ENCODE measurements around the gene TRIM40. TPM values are rescaled to one million over a fixed set of nuclear protein-coding genes. Genes with fewer than 3 reads are reported as not detected.
"Not testable (repeated sequence)": the region's sequence is repeated elsewhere in the genome, so short reads cannot be mapped to it uniquely, and the experiment has no call there.

TRIM40 gene
- total RNA-seq, 1 donor from 2014 or later: not detected

DNA sequence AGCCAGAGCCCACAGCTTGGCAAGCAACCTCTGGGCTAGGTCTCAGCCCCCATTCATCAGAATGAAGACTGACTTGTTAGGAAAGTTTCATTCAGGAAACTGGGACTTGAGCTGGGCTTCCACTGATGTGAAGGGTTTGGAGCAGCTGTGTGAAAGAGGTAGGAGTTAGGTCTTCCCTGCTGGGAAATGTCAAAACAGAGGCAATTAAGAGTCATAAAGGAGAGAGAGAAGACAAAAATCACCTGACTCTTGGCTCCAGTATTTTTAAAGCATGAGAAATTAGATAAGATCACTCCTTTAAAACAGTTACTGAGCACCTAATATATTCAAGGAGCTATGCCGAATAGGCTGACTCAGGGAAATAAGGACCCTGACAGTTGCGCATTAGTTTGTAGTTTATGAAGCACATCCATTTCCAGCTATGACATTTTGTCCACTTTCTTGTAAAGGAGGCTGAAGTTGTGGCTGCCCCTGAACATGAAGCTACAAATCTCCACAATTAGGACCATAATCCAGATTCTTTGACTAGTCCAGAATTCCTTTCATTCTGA is 3.9 kb upstream of the TRIM40 start:
- intact Hi-C loops (cut with micrococcal nuclease): loop anchor here (1.0 kb wide), 4 partner anchors 29 to 394 kb away; no protein-coding TSS in a partner anchor
- Mint-ChIP-seq H3K36me3 (ENCODE audit: low read depth) (no peaks in the 10 kb centered on the region), H3K27ac (no peak overlapping the region), H3K4me3 (no peak overlapping the region), H3K4me1 (peaks cover 15% of the 10 kb centered on the region), H3K9me3 (no peaks in the 10 kb centered on the region), H3K27me3 (peaks cover 61% of the 10 kb centered on the region)
- ATAC-seq (ENCODE audit: low read depth): no peak
- no peak for DNase-seq
- ChIA-PET CTCF (interaction anchor here (0.9 to 5.5 kb wide), 10 partner anchors 10 to 394 kb away, joined by 3 to 138 read pairs (median 5); no protein-coding TSS in a partner anchor), POLR2A (interaction anchor here (1.1 kb wide), 1 partner anchor 29 kb away, joined by 5 read pairs; no protein-coding TSS in a partner anchor)
- TF ChIP-seq, protein P1, sequence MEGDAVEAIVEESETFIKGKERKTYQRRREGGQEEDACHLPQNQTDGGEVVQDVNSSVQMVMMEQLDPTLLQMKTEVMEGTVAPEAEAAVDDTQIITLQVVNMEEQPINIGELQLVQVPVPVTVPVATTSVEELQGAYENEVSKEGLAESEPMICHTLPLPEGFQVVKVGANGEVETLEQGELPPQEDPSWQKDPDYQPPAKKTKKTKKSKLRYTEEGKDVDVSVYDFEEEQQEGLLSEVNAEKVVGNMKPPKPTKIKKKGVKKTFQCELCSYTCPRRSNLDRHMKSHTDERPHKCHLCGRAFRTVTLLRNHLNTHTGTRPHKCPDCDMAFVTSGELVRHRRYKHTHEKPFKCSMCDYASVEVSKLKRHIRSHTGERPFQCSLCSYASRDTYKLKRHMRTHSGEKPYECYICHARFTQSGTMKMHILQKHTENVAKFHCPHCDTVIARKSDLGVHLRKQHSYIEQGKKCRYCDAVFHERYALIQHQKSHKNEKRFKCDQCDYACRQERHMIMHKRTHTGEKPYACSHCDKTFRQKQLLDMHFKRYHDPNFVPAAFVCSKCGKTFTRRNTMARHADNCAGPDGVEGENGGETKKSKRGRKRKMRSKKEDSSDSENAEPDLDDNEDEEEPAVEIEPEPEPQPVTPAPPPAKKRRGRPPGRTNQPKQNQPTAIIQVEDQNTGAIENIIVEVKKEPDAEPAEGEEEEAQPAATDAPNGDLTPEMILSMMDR (IDR thresholded peaks at IDR 0.05): no peak

DNA sequence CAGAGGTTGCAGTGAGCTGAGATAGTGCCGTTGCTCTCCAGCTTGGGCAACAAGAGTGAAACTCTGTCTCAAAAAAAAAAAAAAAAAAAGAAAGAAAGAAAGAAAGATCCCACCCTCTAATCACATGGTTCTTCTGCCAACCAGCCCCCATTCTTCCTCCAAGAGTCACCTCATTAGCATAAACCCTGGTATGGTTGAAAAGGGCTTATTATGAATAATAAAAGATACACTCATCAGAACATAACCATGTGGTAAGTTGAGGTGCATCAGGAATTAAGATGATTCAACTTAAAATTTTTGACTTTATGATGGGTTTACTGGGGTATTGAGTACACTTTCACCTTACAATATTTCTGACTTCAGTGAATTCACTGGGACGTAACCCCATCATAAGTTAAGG is 793 bp upstream of the TRIM40 start:
- Mint-ChIP-seq H3K27ac (no peak overlapping the region), H3K36me3 (ENCODE audit: low read depth) (no peaks in the 10 kb centered on the region), H3K4me3 (no peak overlapping the region), H3K9me3 (no peaks in the 10 kb centered on the region), H3K27me3 (peaks cover 47% of the 10 kb centered on the region), H3K4me1 (peaks cover 6% of the 10 kb centered on the region)
- CTCF ChIA-PET: interaction anchor here (1.1 kb wide), 1 partner anchor 218 kb away, joined by 3 read pairs; no protein-coding TSS in a partner anchor
- TF ChIP-seq, protein P1 (IDR thresholded peaks at IDR 0.05): no peak
- DNase-seq: no peak
- intact Hi-C loops (cut with micrococcal nuclease): no loop called here
- POLR2A ChIA-PET: no interaction called here
- ATAC-seq (ENCODE audit: low read depth): no peak

DNA sequence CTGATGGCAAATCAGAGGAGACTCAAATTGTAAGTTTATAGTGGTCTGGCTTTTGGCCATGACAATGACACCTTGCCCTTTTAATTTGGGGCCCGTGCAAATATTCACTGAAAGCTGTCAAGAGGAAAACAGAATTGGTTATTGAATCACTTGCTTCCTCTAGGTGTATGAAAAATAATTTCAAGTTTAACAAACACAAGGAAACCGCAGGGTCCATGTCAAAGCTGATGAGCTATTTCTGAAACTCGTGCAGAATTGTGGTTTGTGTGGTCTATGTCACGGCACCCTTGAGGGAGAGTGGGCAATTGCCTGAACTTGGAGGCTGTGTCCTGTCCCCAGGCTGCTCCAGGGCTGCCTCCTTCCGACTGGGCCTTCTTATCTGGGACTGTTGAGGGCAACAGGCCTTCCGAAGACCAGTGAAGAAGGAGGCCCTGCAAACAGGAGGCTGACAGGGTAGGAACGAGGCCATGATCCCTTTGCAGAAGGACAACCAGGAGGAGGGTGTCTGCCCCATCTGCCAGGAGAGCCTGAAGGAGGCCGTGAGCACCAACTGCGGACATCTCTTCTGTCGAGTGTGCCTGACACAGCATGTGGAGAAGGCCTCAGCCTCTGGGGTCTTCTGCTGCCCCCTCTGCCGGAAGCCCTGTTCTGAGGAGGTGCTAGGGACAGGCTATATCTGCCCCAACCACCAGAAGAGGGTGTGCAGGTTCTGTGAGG is 788 bp downstream of the TRIM40 start:
- Mint-ChIP-seq H3K27ac (no peak overlapping the region), H3K4me3 (no peak overlapping the region), H3K36me3 (ENCODE audit: low read depth) (no peaks in the 10 kb centered on the region), H3K9me3 (no peaks in the 10 kb centered on the region), H3K4me1 (no peaks in the 10 kb centered on the region), H3K27me3 (peaks cover 42% of the 10 kb centered on the region)
- intact Hi-C loops (cut with micrococcal nuclease): no loop called here
- TF ChIP-seq, protein P1 (IDR thresholded peaks at IDR 0.05): no peak
- no peak for ATAC-seq (ENCODE audit: low read depth)
- POLR2A ChIA-PET: interaction anchor here (0.5 kb wide), 1 partner anchor 722 kb away, joined by 5 read pairs; no protein-coding TSS in a partner anchor
- no peak for DNase-seq
- CTCF ChIA-PET: no interaction called here

DNA sequence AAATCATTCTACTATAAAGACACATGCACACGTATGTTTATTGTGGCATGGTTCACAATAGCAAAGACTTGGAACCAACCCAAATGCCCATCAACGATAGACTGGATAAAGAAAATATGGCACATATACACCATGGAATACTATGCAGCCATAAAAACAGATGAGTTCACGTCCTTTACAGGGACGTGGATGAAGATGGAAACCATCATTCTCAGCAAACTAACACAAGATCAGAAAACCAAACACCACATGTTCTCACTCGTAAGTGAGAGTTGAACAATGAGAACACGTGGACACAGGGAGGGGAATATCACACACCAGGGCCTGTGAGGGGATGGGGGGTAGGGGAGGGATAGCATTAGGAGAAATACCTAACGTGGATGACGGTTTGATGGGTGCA is 4.3 kb downstream of the TRIM40 start:
- H3K4me3 Mint-ChIP-seq; H3K9me3 Mint-ChIP-seq; POLR2A ChIA-PET; H3K27ac Mint-ChIP-seq; H3K4me1 Mint-ChIP-seq; ATAC-seq (ENCODE audit: low read depth); intact Hi-C loops (cut with micrococcal nuclease); DNase-seq; CTCF ChIA-PET; H3K36me3 Mint-ChIP-seq (ENCODE audit: low read depth): not testable (repeated sequence)
- peaks cover 47% of the 10 kb centered on the region for H3K27me3 Mint-ChIP-seq

DNA sequence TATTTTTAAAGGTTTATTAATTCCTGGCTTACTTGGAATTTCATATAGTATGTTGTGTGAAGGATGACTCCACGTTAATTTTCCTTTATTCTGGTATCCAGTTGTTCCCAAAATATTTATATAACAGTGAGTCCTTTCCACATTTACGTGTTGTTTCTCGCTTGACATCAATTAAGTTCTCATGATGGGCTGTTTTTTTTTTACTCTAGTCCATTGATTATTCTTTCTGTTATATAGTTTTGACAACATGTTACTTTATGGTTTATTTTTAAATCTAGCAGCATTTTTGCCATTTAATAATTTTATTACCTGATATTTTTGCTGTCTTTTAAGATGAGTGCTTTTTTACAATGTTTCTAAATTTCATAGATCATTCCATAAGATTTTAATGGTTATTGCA is 6.7 kb downstream of the TRIM40 start:
- TF ChIP-seq, protein P1 (IDR thresholded peaks at IDR 0.05): no peak
- ATAC-seq (ENCODE audit: low read depth) (no peak), DNase-seq (no peak)
- ChIA-PET CTCF (interaction anchor here (1.1 kb wide), 1 partner anchor 39 kb away, joined by 3 read pairs; no protein-coding TSS in a partner anchor), POLR2A (no interaction called here)
- Mint-ChIP-seq H3K27ac (no peak overlapping the region), H3K36me3 (ENCODE audit: low read depth) (no peaks in the 10 kb centered on the region), H3K4me1 (no peaks in the 10 kb centered on the region), H3K9me3 (no peaks in the 10 kb centered on the region), H3K4me3 (no peak overlapping the region), H3K27me3 (peaks cover 53% of the 10 kb centered on the region)
- intact Hi-C loops (cut with micrococcal nuclease): no loop called here
